Fibroblast of mammary gland (primary cell): ENCODE measurements around the gene RASGRP4.

ENCODE experiments used
- DNase-seq: peaks from one replicate; pipeline ENCODE4 v3.0.0-alpha.2; 2010; ENCODE audit warnings: low read depth
- H3K4me3 ChIP-seq: 2 replicates; pipeline ENCODE4 v1.5.1; 2011; ENCODE audit warnings: low read depth, mild to moderate bottlenecking, low read length, moderate library complexity; ENCODE audit not compliant: control insufficient read depth
- TF ChIP-seq, protein P1 (sequence below): conservative IDR thresholded peaks from 2 replicates; pipeline ENCODE4 v1.5.1; 2011; ENCODE audit warnings: low read depth, low read length, inconsistent platforms; ENCODE audit not compliant: control insufficient read depth, insufficient read depth

Gene RASGRP4

DNA sequence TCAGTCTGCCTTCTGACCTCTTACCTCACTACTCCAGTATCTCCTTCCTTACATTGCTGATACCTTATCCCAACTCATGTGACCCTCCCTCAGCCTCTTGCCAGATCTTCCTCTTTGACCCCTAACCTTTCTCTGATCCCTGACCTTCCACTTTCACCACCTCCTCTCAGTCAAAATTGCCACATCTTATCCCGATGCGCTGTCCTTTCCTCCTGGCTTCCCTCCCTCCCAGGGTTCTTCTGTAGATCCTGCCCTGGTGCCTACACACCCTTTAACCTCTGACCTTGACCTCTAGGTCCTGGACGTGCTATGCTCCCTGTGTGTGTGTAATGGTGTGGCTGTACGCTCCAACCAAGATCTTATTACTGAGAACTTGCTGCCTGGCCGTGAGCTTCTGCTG, 31.2 kb upstream of the RASGRP4 start:
- TF ChIP-seq, protein P1, sequence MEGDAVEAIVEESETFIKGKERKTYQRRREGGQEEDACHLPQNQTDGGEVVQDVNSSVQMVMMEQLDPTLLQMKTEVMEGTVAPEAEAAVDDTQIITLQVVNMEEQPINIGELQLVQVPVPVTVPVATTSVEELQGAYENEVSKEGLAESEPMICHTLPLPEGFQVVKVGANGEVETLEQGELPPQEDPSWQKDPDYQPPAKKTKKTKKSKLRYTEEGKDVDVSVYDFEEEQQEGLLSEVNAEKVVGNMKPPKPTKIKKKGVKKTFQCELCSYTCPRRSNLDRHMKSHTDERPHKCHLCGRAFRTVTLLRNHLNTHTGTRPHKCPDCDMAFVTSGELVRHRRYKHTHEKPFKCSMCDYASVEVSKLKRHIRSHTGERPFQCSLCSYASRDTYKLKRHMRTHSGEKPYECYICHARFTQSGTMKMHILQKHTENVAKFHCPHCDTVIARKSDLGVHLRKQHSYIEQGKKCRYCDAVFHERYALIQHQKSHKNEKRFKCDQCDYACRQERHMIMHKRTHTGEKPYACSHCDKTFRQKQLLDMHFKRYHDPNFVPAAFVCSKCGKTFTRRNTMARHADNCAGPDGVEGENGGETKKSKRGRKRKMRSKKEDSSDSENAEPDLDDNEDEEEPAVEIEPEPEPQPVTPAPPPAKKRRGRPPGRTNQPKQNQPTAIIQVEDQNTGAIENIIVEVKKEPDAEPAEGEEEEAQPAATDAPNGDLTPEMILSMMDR: no peak
- H3K4me3 ChIP-seq: no peak overlapping the region
- no peak for DNase-seq

DNA sequence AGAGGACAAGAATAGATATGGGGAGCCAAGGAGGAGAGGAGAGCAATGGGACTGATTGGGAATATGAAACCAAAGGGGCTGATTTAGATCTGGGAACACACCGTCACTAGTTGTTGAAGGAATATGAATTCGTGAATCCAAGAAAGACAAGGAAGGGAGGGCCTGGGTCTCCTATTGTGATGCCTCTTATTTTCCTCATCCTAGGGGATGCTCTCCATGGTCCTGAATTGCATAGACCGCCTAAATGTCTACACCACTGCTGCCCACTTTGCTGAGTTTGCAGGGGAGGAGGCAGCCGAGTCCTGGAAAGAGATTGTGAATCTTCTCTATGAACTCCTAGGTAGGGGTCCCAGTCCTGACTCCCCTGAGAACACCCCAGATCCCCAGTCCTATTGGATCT, 29.0 kb upstream of the RASGRP4 start:
- peak; percentile 16 for DNase-seq
- TF ChIP-seq, protein P1: no peak
- no peak overlapping the region for H3K4me3 ChIP-seq

DNA sequence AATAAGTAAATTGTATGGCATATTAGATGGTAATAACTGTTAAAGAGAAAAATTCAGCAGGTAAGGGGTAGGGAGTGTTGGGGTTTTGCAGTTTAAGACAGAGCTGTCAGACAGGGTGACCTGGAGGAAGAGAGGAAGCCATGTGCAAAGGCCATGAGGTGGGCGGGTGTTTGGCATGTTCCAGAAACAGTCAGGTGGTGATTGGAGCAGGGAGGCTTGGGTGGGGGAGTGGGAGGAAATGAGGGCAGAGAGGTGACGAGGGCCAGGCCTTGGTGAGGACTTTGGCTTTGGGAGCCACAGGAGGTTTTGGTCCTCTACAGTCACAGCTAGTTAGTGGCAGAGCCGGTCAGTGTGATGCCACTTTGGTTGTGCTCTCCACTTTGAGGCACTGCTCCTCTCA, 27.6 kb upstream of the RASGRP4 start:
- TF ChIP-seq, protein P1: no peak
- no peak overlapping the region for H3K4me3 ChIP-seq
- no peak for DNase-seq

DNA sequence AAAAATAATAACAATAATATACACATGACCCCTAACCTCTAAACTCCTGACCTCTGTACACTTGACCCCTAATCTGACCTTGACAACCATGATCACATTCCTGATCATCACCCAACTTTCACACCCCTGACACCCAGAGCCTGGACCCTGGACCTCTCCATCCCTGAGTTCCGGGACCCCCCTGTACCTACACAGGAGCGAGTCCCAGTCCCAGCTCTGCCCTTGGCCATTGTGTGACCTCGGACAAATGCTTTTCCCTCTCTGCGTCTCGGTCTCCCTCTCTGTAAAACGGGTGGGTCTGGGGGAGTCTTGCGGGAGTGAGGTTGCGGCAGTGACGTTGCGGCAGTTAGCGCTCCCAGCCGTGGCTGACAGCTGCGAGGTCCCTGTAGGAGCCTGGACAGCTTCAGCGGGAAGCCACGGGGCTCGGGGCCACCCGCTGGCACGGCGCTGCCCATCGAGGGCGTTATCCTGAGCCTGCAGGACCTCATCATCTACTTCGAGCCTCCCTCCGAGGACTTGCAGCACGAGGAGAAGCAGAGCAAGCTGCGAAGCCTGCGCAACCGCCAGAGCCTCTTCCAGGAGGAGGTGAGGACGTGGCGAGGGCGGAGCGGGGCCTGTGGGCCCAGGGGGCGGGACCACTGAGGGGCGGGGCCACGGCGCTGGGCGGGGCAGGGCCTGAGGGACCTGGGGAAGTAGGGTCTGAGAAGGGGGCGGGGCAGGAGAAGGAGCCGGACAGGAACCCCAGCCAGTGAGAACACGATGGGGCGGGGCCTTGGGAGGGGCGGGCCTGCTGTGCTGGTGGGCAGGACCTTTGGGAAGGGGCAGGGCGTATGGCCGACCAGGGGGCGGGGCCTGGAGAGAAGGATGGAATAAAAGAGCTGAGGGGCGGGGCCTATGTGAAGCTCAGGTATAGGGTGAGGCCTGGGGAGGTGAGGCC, 26.7 kb upstream of the RASGRP4 start:
- no peak overlapping the region for H3K4me3 ChIP-seq
- TF ChIP-seq, protein P1: no peak

DNA sequence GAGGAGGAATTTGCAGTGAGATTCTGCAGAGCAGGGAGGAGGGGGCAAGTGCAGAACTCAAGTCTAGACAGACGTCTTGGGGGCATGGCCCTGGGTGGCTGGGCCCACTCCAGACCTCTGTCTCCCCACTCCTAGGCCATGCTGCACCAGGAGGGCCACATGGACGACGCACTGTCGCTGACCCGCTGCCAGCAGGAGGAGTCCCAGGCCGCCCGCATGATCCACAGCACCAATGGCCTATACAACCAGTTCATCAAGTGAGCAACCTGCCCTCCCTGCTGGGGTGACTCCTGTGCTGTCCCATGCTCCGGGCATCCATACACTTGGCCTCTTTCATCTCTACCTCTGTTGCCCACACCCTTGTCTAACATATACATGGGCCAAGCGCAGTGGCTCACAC, 25.6 kb upstream of the RASGRP4 start:
- DNase-seq: no peak
- H3K4me3 ChIP-seq: no peak overlapping the region
- TF ChIP-seq, protein P1: no peak

More for the DNA sequence above, 26.7 kb upstream of the RASGRP4 start:
- no peak for DNase-seq

DNA sequence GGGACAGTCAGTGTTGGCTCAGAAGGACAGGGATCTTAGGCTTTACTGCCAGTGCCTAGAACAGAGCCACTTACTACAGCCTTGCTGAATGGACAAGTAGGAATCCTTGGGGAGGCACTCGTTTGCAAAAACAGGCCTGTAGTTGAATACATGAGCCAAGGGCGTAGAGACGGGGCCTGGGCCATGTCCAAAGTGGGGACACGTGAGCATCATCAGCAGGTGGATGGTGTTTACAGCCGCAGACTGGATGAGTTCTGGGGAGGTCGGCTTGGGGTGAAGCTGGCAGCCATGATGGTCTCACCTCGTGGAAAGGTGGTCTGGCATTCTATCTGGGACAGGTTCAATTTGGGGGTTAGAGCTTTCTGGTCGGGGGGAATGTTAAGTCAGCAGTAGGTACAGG, 25.0 kb upstream of the RASGRP4 start:
- no peak for DNase-seq
- H3K4me3 ChIP-seq: no peak overlapping the region
- TF ChIP-seq, protein P1: no peak
